Glutamatergic neuron (in vitro differentiated cells): ENCODE results near the gene MICU2. TPM values are rescaled to one million over a fixed set of nuclear protein-coding genes. Genes with fewer than 3 reads are reported as not detected.

Source experiments
- DNase-seq: peaks from one replicate; pipeline ENCODE4 v3.0.0; 2022
- H3K27ac Mint-ChIP-seq: one replicate; pipeline ENCODE4 v1.8.0; 2020; ENCODE audit warnings: mild to moderate bottlenecking, mixed read lengths, inconsistent platforms; ENCODE audit not compliant: unreplicated experiment
- H3K27me3 Mint-ChIP-seq: one replicate; pipeline ENCODE4 v1.8.0; 2020; ENCODE audit warnings: mild to moderate bottlenecking, moderate library complexity, mixed read lengths, inconsistent platforms; ENCODE audit not compliant: unreplicated experiment
- H3K36me3 Mint-ChIP-seq: one replicate; pipeline ENCODE4 v1.8.0; 2020; ENCODE audit warnings: mild to moderate bottlenecking, mixed read lengths, inconsistent platforms; ENCODE audit not compliant: unreplicated experiment
- H3K4me1 Mint-ChIP-seq: one replicate; pipeline ENCODE4 v1.8.0; 2020; ENCODE audit warnings: mild to moderate bottlenecking, low read depth, mixed read lengths, inconsistent platforms; ENCODE audit not compliant: unreplicated experiment
- H3K4me3 Mint-ChIP-seq: one replicate; pipeline ENCODE4 v1.8.0; 2020; ENCODE audit warnings: mild to moderate bottlenecking, mixed read lengths, inconsistent platforms; ENCODE audit not compliant: unreplicated experiment
- H3K9me3 Mint-ChIP-seq: one replicate; pipeline ENCODE4 v1.8.0; 2020; ENCODE audit warnings: mild to moderate bottlenecking, moderate library complexity, mixed read lengths, inconsistent platforms; ENCODE audit not compliant: unreplicated experiment
- total RNA-seq: library from RNA; stranded (reverse); fragmentation: NEBNext Ultra II Directional; extraction: Animal tissue kit (Norgen Biotek cat#: 25700); gene quantifications from one replicate; pipeline ENCODE4 v1.2.1, GENCODE V29; 2021; ENCODE audit not compliant: unreplicated experiment
- TF ChIP-seq, protein P1 (sequence below): fragments of 200-600 bp; sonication (generic); IDR thresholded peaks from one replicate; pipeline ENCODE4 v1.5.0; 2021; ENCODE audit not compliant: partially characterized antibody, unreplicated experiment

MICU2 gene
- total RNA-seq, 1 donor from 2014 or later = 37.2 TPM

DNA sequence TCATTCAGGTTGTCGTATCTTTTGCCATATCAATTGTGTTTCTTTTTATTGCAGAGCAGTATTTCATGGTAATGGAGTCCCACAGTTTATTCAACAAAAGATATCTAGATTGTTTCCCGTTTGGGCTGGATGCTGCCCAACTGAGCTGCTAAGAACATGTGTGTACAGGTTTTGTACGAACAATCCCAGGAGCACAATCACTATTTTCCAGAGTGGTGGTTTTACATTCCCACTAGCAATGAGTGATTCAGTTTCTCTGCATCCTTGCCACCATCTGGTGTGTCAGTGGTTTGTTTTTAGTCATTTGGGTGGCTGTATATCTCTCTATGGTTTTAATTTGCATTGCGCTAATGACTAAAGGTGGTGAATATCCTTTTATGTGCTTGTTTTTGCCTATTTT is 92.1 kb downstream of the MICU2 start:
- DNase-seq = no peak
- TF ChIP-seq, protein P1, sequence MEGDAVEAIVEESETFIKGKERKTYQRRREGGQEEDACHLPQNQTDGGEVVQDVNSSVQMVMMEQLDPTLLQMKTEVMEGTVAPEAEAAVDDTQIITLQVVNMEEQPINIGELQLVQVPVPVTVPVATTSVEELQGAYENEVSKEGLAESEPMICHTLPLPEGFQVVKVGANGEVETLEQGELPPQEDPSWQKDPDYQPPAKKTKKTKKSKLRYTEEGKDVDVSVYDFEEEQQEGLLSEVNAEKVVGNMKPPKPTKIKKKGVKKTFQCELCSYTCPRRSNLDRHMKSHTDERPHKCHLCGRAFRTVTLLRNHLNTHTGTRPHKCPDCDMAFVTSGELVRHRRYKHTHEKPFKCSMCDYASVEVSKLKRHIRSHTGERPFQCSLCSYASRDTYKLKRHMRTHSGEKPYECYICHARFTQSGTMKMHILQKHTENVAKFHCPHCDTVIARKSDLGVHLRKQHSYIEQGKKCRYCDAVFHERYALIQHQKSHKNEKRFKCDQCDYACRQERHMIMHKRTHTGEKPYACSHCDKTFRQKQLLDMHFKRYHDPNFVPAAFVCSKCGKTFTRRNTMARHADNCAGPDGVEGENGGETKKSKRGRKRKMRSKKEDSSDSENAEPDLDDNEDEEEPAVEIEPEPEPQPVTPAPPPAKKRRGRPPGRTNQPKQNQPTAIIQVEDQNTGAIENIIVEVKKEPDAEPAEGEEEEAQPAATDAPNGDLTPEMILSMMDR = no peak
- peaks cover 5% of the 10 kb centered on the region for H3K4me1 Mint-ChIP-seq
- H3K27me3 Mint-ChIP-seq = peaks cover 2% of the 10 kb centered on the region
- H3K4me3 Mint-ChIP-seq = no peak overlapping the region
- no peak overlapping the region for H3K27ac Mint-ChIP-seq
- H3K36me3 Mint-ChIP-seq = no peaks in the 10 kb centered on the region
- peaks cover 2% of the 10 kb centered on the region for H3K9me3 Mint-ChIP-seq

DNA sequence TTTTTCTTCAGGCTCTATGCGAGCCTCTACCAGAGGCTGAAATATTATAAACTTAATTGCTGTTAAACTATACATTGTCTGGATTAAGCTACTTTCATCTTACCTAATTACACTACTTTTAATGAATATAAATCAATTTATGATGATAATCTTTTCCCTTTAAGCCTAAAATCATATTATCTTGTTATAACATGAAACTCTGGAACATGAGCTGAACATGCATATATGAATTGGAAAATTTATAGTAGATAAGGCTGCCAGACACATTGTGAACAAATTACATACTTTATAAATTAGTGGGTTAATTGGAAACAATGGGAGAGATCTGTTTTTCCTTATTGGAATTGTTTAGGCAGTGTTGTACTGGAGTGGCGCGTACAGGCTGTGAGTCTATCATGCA is 99.6 kb downstream of the MICU2 start:
- no peak overlapping the region for H3K27ac Mint-ChIP-seq
- peaks cover 2% of the 10 kb centered on the region for H3K27me3 Mint-ChIP-seq
- no peaks in the 10 kb centered on the region for H3K4me1 Mint-ChIP-seq
- peaks cover 3% of the 10 kb centered on the region for H3K9me3 Mint-ChIP-seq
- TF ChIP-seq, protein P1 = no peak
- DNase-seq = no peak
- no peak overlapping the region for H3K4me3 Mint-ChIP-seq
- H3K36me3 Mint-ChIP-seq = no peaks in the 10 kb centered on the region

GRCh38 chr13:21501686-21502085 is 102.3 kb downstream of the MICU2 start:
- Mint-ChIP-seq H3K27me3 (no peaks in the 10 kb centered on the region), H3K36me3 (no peaks in the 10 kb centered on the region), H3K9me3 (peaks cover 2% of the 10 kb centered on the region), H3K27ac (no peak overlapping the region), H3K4me1 (no peaks in the 10 kb centered on the region), H3K4me3 (no peak overlapping the region)
- no peak for DNase-seq
- TF ChIP-seq, protein P1 = peak; percentile 14

- Mint-ChIP-seq H3K27me3 (no peaks in the 10 kb centered on the region), H3K9me3 (peaks cover 5% of the 10 kb centered on the region), H3K27ac (no peak overlapping the region), H3K4me3 (no peak overlapping the region), H3K4me1 (no peaks in the 10 kb centered on the region), H3K36me3 (peaks cover 20% of the 10 kb centered on the region)
- no peak for DNase-seq
- TF ChIP-seq, protein P1 = no peak
These were observed 117.6 kb downstream of the MICU2 start for GRCh38 chr13:21486322-21486721.

GRCh38 chr13:21483748-21484147 is 120.2 kb downstream of the MICU2 start:
- Mint-ChIP-seq H3K9me3 (peaks cover 5% of the 10 kb centered on the region), H3K27ac (no peak overlapping the region), H3K4me1 (no peaks in the 10 kb centered on the region), H3K27me3 (peaks cover under 1% of the 10 kb centered on the region), H3K4me3 (no peak overlapping the region), H3K36me3 (peaks cover 10% of the 10 kb centered on the region)
- TF ChIP-seq, protein P1 = no peak
- DNase-seq = no peak
